Suprapubic skin (tissue), 4 donors: ENCODE data around the gene CLBA1. TPM values are rescaled to one million over a fixed set of nuclear protein-coding genes. Genes with fewer than 3 reads are reported as not detected.

Experiments used
- DNase-seq, 2 donors: peaks; one replicate each; pipeline ENCODE4 v3.0.0-alpha.2; 2019; ENCODE audit warnings: low spot score in 2 of 2
- H3K27ac ChIP-seq: fragments of 200-600 bp; sonication (generic); one replicate; pipeline ENCODE4 v1.5.1; 2019
- H3K27me3 ChIP-seq: fragments of 200-600 bp; sonication (generic); one replicate; pipeline ENCODE4 v1.5.1; 2019
- H3K36me3 ChIP-seq: fragments of 200-600 bp; sonication (generic); one replicate; pipeline ENCODE4 v1.5.1; 2019
- H3K4me1 ChIP-seq: fragments of 200-600 bp; sonication (generic); one replicate; pipeline ENCODE4 v1.5.1; 2019
- H3K4me3 ChIP-seq: fragments of 200-600 bp; sonication (generic); one replicate; pipeline ENCODE4 v1.5.1; 2019; ENCODE audit warnings: mild to moderate bottlenecking
- H3K9me3 ChIP-seq: fragments of 200-600 bp; sonication (generic); one replicate; pipeline ENCODE4 v1.5.1; 2019
- EP300 ChIP-seq: sonication (generic); formaldehyde crosslinking; IDR thresholded peaks from one replicate; pipeline ENCODE4 v1.6.1; 2017; ENCODE audit warnings: antibody characterized with exemption
- POLR2A ChIP-seq, 2 donors: fragments of 450-650 bp; IDR thresholded peaks; one replicate each; pipeline ENCODE4 v1.6.1; 2017; ENCODE audit warnings: antibody characterized with exemption in 2 of 2, mild to moderate bottlenecking in 2 of 2, moderate library complexity in 2 of 2
- POLR2AphosphoS5 ChIP-seq, 3 donors: sonication (generic); formaldehyde crosslinking; IDR thresholded peaks; one replicate each; pipeline ENCODE4 v1.6.1; 2017; ENCODE audit warnings: antibody characterized with exemption in 3 of 3
- WGBS: methylation state at CpG from one replicate; pipeline ENCODE4 v1.1.5; 2018; 5-methylcytosine and 5-hydroxymethylcytosine counted together
- total RNA-seq, 4 donors: library from RNA; depleted of rRNA; stranded (reverse); fragments of >200 nt; gene quantifications; one replicate each; pipeline ENCODE4 v1.1.0, GENCODE V29; 2016
- TF ChIP-seq, protein P1 (sequence below), 2 donors: fragments of 200-600 bp in 1 of 2; fragments of 450-650 bp in 1 of 2; sonication (generic) in 1 of 2; IDR thresholded peaks; one replicate each; pipeline ENCODE4 v1.5.1; 2016 to 2019; ENCODE audit warnings: antibody characterized with exemption in 2 of 2, mild to moderate bottlenecking in 1 of 2, moderate library complexity in 1 of 2

CLBA1 gene
- total RNA-seq, 4 donors from 2014 or later: 6.3 to 10.9 (median 9.1) TPM

GRCh38 chr14:104968153-104968527, 17.4 kb upstream of the CLBA1 start:
- peak overlapping the region; percentile 96 for H3K27ac ChIP-seq
- WGBS: 4% methylated on average over 8 of the region's 12 CpGs
- peaks cover 73% of the 10 kb centered on the region for H3K4me1 ChIP-seq
- TF ChIP-seq EP300: no peak
- TF ChIP-seq POLR2A (IDR thresholded peaks at IDR 0.05): no peak
- TF ChIP-seq, protein P1, sequence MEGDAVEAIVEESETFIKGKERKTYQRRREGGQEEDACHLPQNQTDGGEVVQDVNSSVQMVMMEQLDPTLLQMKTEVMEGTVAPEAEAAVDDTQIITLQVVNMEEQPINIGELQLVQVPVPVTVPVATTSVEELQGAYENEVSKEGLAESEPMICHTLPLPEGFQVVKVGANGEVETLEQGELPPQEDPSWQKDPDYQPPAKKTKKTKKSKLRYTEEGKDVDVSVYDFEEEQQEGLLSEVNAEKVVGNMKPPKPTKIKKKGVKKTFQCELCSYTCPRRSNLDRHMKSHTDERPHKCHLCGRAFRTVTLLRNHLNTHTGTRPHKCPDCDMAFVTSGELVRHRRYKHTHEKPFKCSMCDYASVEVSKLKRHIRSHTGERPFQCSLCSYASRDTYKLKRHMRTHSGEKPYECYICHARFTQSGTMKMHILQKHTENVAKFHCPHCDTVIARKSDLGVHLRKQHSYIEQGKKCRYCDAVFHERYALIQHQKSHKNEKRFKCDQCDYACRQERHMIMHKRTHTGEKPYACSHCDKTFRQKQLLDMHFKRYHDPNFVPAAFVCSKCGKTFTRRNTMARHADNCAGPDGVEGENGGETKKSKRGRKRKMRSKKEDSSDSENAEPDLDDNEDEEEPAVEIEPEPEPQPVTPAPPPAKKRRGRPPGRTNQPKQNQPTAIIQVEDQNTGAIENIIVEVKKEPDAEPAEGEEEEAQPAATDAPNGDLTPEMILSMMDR (IDR thresholded peaks at IDR 0.05): no peak
- no peak for TF ChIP-seq POLR2AphosphoS5 (IDR thresholded peaks at IDR 0.05)
- no peaks in the 10 kb centered on the region for H3K9me3 ChIP-seq
- no peaks in the 10 kb centered on the region for H3K36me3 ChIP-seq
- peak; percentile 90 to 91 for DNase-seq
- peak overlapping the region; percentile 62 for H3K4me3 ChIP-seq
- H3K27me3 ChIP-seq: no peaks in the 10 kb centered on the region

GRCh38 chr14:104968541-104969401, 16.8 kb upstream of the CLBA1 start:
- 18% methylated on average over 12 of the region's 21 CpGs for WGBS
- no peaks in the 10 kb centered on the region for H3K27me3 ChIP-seq

GRCh38 chr14:104969741-104970230, 15.8 kb upstream of the CLBA1 start:
- no peaks in the 10 kb centered on the region for H3K27me3 ChIP-seq
- no peaks in the 10 kb centered on the region for H3K9me3 ChIP-seq
- TF ChIP-seq POLR2AphosphoS5 (IDR thresholded peaks at IDR 0.05): no peak
- no peak for TF ChIP-seq EP300
- TF ChIP-seq, protein P1 (IDR thresholded peaks at IDR 0.05): no peak
- TF ChIP-seq POLR2A (IDR thresholded peaks at IDR 0.05): no peak
- peak overlapping the region; percentile 62 for H3K4me3 ChIP-seq
- DNase-seq: peak in 1 of 2 donors; percentile 72
- 39% methylated on average over 6 of the region's 10 CpGs for WGBS
- H3K4me1 ChIP-seq: peaks cover 89% of the 10 kb centered on the region
- H3K27ac ChIP-seq: peak overlapping the region; percentile 96
- H3K36me3 ChIP-seq: no peaks in the 10 kb centered on the region

More at GRCh38 chr14:104968541-104969401, 16.8 kb upstream of the CLBA1 start:
- peak overlapping the region; percentile 96 for H3K27ac ChIP-seq
- H3K4me1 ChIP-seq: peaks cover 79% of the 10 kb centered on the region
- peak overlapping the region; percentile 62 for H3K4me3 ChIP-seq
- no peaks in the 10 kb centered on the region for H3K9me3 ChIP-seq
- no peaks in the 10 kb centered on the region for H3K36me3 ChIP-seq
- DNase-seq: peak; percentile 88 to 90
- TF ChIP-seq, protein P1 (IDR thresholded peaks at IDR 0.05): peak in 1 of 2 donors; percentile 23
- TF ChIP-seq POLR2A (IDR thresholded peaks at IDR 0.05) (peak in 1 of 2 donors; percentile 22), EP300 (no peak), POLR2AphosphoS5 (IDR thresholded peaks at IDR 0.05) (peak in 1 of 3 donors; percentile 3)

DNA sequence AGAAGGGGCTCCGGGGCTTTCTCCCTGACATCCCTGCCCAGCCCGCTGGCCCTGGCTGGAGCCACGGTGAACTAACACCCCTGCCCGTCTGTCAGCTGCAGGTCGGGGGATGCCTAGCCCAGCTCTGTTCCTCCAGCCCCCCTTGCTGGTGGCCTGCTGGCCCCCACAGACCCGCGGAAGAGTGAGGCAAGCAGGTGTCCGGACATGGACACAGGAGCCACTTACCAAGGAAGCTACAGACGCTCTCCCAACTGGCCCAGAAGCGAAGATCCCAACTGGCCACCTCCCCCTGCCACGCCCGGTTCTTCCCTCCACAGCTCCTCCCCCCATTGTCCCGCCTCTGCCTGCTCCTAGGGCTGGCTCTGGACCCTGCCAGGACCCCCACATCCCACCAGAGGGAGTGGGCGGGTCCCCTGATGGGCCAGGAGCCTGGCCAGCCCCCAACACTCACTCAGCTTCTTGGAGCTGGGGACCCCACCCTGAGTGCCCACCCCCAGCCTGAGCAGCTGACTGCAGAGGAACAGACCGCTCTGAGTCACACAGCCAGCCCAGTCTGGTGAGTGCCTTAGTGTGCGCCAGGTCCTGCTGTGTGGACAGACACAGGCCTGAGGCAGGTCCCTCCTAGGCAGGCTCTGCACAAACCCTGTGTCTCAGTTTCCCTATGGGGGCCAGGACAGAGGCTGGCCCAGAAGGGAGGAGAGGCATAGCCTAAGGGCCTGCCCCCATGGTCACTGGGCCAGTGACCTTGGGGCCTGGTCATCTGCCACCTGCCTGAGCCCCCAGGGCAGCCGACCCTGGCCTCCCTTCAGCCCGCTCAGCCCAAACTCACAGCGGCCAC, 15.1 kb upstream of the CLBA1 start:
- TF ChIP-seq EP300 (no peak), POLR2AphosphoS5 (IDR thresholded peaks at IDR 0.05) (peak in 2 of 3 donors; percentile 33 to 59), POLR2A (IDR thresholded peaks at IDR 0.05) (peak in 1 of 2 donors; percentile 39)
- TF ChIP-seq, protein P1 (IDR thresholded peaks at IDR 0.05): no peak
- Histone ChIP-seq H3K27me3 (no peaks in the 10 kb centered on the region), H3K36me3 (no peaks in the 10 kb centered on the region), H3K9me3 (no peaks in the 10 kb centered on the region), H3K4me3 (peak overlapping the region; percentile 62), H3K4me1 (peaks cover 92% of the 10 kb centered on the region), H3K27ac (peak overlapping the region; percentile 96)
- peak; percentile 93 to 94 for DNase-seq
- 30% methylated on average over 8 of the region's 19 CpGs for WGBS
